Ovary (tissue), 3 donors: ENCODE data around the gene DYNLT3.

ENCODE experiments used
- POLR2A ChIP-seq: fragments of 450-650 bp; IDR thresholded peaks from one replicate; pipeline ENCODE4 v1.6.1; 2017; ENCODE audit warnings: antibody characterized with exemption, mild to moderate bottlenecking, moderate library complexity
- TF ChIP-seq, protein P1 (sequence below), 3 donors: fragments of 450-650 bp in 2 of 3; fragments of 200-600 bp in 1 of 3; IDR thresholded peaks; one replicate each; pipeline versions ENCODE4 v1.5.1 to v1.8.0; 2016 to 2022; ENCODE audit warnings: antibody characterized with exemption in 3 of 3, mild to moderate bottlenecking in 1 of 3
- donor health status: DM: no; HTN: no; CAD: no.

DNA sequence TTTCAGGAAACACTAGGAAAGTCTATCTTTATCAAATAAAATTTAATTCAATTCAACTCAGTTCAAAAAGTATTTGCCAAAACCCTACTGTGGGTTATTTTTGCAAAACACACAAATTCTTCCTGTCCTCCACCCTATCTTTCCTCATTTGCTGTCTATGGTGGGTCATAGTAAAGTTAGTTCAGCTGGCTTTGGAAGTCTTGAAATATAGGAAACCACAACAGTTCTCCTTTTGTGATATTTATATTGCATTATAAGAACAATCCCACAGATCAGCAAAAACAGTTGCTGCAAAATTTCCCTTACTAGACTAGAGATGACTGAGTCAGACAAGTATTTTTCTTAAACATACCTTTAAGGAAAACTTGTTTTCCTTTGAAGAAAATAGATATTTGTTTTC, 45.3 kb downstream of the DYNLT3 start:
- TF ChIP-seq, protein P1, sequence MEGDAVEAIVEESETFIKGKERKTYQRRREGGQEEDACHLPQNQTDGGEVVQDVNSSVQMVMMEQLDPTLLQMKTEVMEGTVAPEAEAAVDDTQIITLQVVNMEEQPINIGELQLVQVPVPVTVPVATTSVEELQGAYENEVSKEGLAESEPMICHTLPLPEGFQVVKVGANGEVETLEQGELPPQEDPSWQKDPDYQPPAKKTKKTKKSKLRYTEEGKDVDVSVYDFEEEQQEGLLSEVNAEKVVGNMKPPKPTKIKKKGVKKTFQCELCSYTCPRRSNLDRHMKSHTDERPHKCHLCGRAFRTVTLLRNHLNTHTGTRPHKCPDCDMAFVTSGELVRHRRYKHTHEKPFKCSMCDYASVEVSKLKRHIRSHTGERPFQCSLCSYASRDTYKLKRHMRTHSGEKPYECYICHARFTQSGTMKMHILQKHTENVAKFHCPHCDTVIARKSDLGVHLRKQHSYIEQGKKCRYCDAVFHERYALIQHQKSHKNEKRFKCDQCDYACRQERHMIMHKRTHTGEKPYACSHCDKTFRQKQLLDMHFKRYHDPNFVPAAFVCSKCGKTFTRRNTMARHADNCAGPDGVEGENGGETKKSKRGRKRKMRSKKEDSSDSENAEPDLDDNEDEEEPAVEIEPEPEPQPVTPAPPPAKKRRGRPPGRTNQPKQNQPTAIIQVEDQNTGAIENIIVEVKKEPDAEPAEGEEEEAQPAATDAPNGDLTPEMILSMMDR (IDR thresholded peaks at IDR 0.05): no peak
- no peak for TF ChIP-seq POLR2A
